ENCODE measurements around the gene TERF2IP. TPM values are rescaled to one million over a fixed set of nuclear protein-coding genes. Genes with fewer than 3 reads are reported as not detected.

Gene TERF2IP
- total and polyA plus RNA-seq, 2 of the 13 experiments (the other 11 are each of a cell fraction or from before 2014, with no cell fraction given), result 26.4 to 50.2 TPM

GRCh38 chr16:75647492-75648264, at the start of gene TERF2IP, which contains the start of gene KARS1 (continued):
- TF ChIP-seq ZNF414 (CRISPR knock-in tag; IDR thresholded peaks at IDR 0.05), result peak; percentile 69; the same call in 1 of the 2 replicates
- TF ChIP-seq ZNF260 (CRISPR knock-in tag; IDR thresholded peaks at IDR 0.05; ENCODE audit: borderline replicate concordance, low read depth), result no peak
- TF ChIP-seq MYPOP (CRISPR knock-in tag; IDR thresholded peaks at IDR 0.05), result 0 out of 2 replicates have a peak, but pooled peaks have one; percentile 56
- TF ChIP-seq THYN1 (CRISPR knock-in tag; IDR thresholded peaks at IDR 0.05; ENCODE audit: borderline replicate concordance, low read depth), result no peak
- TF ChIP-seq DNMT3B (CRISPR knock-in tag; conservative IDR thresholded peaks at IDR 0.05), result peak; percentile 94
- peak; percentile 92; the same call in 1 of the 2 replicates for TF ChIP-seq MTERF4 (CRISPR knock-in tag; IDR thresholded peaks at IDR 0.05)
- TF ChIP-seq ZBTB49 (CRISPR knock-in tag; IDR thresholded peaks at IDR 0.05; ENCODE audit: borderline replicate concordance), result no peak
- peak; percentile 74; the same call in 1 of the 2 replicates for TF ChIP-seq PAX8 (CRISPR knock-in tag; IDR thresholded peaks at IDR 0.05; ENCODE audit: borderline replicate concordance)
- no peak for TF ChIP-seq JUN (CRISPR knock-in tag; IDR thresholded peaks at IDR 0.05)
- peak; percentile 76 for TF ChIP-seq XRCC5 (optimal IDR thresholded peaks at IDR 0.05; ENCODE audit: low read length)
- peak; percentile 89 for TF ChIP-seq HNRNPLL (IDR thresholded peaks at IDR 0.05; ENCODE audit: low read depth, low read length, poor library complexity, severe bottlenecking)
- no peak for TF ChIP-seq NFIB (CRISPR knock-in tag; IDR thresholded peaks at IDR 0.05; ENCODE audit: borderline replicate concordance)
- TF ChIP-seq KDM4B (CRISPR knock-in tag; IDR thresholded peaks at IDR 0.05), result peak; percentile 13; the same call in 1 of the 2 replicates
- TF ChIP-seq REST (IDR thresholded peaks at IDR 0.05; ENCODE audit: borderline replicate concordance in 1 of 2, low read depth in 1 of 2, low read length in 2 of 2), result peak in 1 of 2 experiments; percentile 50; a peak in 2 of 4 replicates
- no peak for TF ChIP-seq KDM1A (CRISPR knock-in tag; IDR thresholded peaks at IDR 0.05)
- TF ChIP-seq ZBTB14 (CRISPR knock-in tag; IDR thresholded peaks at IDR 0.05), result no peak
- TF ChIP-seq ZNF264 (CRISPR knock-in tag; IDR thresholded peaks at IDR 0.05), result peak; percentile 60; the same call in 1 of the 2 replicates

Measured in HepG2 (cell line).